ENCODE measurements around the gene B2M. TPM values are rescaled to one million over a fixed set of nuclear protein-coding genes. Genes with fewer than 3 reads are reported as not detected.

The B2M gene
- total and polyA plus RNA-seq, 2 of the 8 experiments (the other 6 are each of a cell fraction or from before 2014, with no cell fraction given): 78.9 to 907 TPM

DNA sequence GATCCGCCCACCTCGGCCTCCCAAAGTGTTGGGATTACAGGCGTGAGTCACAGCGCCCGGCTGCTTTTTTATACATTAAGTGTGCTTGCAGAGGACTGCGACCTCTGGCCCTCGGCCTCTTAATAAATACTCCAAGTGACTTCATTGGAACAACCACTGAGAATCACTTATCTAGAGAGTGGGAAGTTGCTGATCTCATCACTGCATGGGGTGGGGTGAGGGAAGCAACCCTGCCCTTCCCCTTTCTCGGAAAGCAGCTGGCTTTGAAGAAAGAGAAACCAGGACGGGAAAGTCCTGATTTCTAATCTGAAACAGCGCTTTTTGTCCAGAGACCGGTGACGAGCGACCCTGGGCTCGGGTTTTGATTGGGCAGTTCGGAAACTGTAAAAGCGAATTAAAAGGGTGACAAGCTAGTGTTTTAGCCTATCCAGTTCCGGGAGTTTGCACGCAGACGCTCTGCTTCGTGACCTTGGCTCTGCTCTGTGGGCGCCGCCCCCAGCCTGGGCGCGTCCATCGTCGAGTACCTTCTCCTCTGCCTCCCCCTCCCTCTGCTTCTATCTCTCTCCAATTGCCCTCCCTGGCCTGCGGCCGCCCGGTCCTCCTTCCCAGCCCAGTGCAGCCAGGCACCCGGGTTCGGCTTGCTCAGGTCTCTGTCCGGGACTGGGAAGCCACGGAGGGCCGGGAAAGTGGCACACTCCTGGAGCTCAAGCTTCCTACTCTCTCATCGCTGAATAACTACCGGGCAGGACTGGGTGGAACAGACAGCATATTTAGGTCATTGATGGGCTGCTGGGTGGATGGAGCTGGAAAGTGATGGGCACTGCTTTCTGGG, 17.5 kb downstream of the B2M start (continued):
- TF ChIP-seq, protein P1, sequence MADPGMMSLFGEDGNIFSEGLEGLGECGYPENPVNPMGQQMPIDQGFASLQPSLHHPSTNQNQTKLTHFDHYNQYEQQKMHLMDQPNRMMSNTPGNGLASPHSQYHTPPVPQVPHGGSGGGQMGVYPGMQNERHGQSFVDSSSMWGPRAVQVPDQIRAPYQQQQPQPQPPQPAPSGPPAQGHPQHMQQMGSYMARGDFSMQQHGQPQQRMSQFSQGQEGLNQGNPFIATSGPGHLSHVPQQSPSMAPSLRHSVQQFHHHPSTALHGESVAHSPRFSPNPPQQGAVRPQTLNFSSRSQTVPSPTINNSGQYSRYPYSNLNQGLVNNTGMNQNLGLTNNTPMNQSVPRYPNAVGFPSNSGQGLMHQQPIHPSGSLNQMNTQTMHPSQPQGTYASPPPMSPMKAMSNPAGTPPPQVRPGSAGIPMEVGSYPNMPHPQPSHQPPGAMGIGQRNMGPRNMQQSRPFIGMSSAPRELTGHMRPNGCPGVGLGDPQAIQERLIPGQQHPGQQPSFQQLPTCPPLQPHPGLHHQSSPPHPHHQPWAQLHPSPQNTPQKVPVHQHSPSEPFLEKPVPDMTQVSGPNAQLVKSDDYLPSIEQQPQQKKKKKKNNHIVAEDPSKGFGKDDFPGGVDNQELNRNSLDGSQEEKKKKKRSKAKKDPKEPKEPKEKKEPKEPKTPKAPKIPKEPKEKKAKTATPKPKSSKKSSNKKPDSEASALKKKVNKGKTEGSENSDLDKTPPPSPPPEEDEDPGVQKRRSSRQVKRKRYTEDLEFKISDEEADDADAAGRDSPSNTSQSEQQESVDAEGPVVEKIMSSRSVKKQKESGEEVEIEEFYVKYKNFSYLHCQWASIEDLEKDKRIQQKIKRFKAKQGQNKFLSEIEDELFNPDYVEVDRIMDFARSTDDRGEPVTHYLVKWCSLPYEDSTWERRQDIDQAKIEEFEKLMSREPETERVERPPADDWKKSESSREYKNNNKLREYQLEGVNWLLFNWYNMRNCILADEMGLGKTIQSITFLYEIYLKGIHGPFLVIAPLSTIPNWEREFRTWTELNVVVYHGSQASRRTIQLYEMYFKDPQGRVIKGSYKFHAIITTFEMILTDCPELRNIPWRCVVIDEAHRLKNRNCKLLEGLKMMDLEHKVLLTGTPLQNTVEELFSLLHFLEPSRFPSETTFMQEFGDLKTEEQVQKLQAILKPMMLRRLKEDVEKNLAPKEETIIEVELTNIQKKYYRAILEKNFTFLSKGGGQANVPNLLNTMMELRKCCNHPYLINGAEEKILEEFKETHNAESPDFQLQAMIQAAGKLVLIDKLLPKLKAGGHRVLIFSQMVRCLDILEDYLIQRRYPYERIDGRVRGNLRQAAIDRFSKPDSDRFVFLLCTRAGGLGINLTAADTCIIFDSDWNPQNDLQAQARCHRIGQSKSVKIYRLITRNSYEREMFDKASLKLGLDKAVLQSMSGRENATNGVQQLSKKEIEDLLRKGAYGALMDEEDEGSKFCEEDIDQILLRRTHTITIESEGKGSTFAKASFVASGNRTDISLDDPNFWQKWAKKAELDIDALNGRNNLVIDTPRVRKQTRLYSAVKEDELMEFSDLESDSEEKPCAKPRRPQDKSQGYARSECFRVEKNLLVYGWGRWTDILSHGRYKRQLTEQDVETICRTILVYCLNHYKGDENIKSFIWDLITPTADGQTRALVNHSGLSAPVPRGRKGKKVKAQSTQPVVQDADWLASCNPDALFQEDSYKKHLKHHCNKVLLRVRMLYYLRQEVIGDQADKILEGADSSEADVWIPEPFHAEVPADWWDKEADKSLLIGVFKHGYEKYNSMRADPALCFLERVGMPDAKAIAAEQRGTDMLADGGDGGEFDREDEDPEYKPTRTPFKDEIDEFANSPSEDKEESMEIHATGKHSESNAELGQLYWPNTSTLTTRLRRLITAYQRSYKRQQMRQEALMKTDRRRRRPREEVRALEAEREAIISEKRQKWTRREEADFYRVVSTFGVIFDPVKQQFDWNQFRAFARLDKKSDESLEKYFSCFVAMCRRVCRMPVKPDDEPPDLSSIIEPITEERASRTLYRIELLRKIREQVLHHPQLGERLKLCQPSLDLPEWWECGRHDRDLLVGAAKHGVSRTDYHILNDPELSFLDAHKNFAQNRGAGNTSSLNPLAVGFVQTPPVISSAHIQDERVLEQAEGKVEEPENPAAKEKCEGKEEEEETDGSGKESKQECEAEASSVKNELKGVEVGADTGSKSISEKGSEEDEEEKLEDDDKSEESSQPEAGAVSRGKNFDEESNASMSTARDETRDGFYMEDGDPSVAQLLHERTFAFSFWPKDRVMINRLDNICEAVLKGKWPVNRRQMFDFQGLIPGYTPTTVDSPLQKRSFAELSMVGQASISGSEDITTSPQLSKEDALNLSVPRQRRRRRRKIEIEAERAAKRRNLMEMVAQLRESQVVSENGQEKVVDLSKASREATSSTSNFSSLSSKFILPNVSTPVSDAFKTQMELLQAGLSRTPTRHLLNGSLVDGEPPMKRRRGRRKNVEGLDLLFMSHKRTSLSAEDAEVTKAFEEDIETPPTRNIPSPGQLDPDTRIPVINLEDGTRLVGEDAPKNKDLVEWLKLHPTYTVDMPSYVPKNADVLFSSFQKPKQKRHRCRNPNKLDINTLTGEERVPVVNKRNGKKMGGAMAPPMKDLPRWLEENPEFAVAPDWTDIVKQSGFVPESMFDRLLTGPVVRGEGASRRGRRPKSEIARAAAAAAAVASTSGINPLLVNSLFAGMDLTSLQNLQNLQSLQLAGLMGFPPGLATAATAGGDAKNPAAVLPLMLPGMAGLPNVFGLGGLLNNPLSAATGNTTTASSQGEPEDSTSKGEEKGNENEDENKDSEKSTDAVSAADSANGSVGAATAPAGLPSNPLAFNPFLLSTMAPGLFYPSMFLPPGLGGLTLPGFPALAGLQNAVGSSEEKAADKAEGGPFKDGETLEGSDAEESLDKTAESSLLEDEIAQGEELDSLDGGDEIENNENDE (IDR thresholded peaks at IDR 0.05; ENCODE audit: insufficient replicate concordance, low read length): no peak
- peak; percentile 99 for TF ChIP-seq RFX5 (IDR thresholded peaks at IDR 0.05; ENCODE audit: borderline replicate concordance, low read depth, low read length)
- TF ChIP-seq ZNF274 (IDR thresholded peaks at IDR 0.05; ENCODE audit: borderline replicate concordance, extremely low read depth, low read length): no peak
- no peak for TF ChIP-seq SAP30 (IDR thresholded peaks at IDR 0.05; ENCODE audit: insufficient read depth, insufficient replicate concordance, low read length)
- no peak for TF ChIP-seq EGR1 (IDR thresholded peaks at IDR 0.05; ENCODE audit: borderline replicate concordance, low read depth, low read length)
- peak; percentile 59; the same call in 1 of the 2 replicates for TF ChIP-seq TBP (IDR thresholded peaks at IDR 0.05; ENCODE audit: low read depth, low read length)
- TF ChIP-seq BRCA1 (IDR thresholded peaks at IDR 0.05; ENCODE audit: low read depth, low read length): no peak
- TF ChIP-seq POLR2AphosphoS5 (IDR thresholded peaks at IDR 0.05; ENCODE audit: low read depth, low read length): 0 out of 2 replicates have a peak, but pooled peaks have one; percentile 11
- no peak for TF ChIP-seq SIRT6 (IDR thresholded peaks at IDR 0.05; ENCODE audit: low read length)
- TF ChIP-seq JUND (IDR thresholded peaks at IDR 0.05; ENCODE audit: low read length): peak; percentile 64; the same call in 1 of the 2 replicates
- TF ChIP-seq ASH2L (IDR thresholded peaks at IDR 0.05; ENCODE audit: low read length): peak; percentile 86

Measured in H1 (cell line).